WERI-Rb-1 (cell line): ENCODE data around the gene KLHDC7B.
A peak's percentile ranks its signal among the peaks of the same experiment; 100 is the strongest.

Source experiments
- DNase-seq: peaks from one replicate; pipeline ENCODE4 v3.0.0-alpha.2; 2020
- H3K27ac ChIP-seq: fragments of 250-450 bp; sonication (Bioruptor Pico); 2 replicates; pipeline ENCODE4 v1.5.1; 2020; ENCODE audit warnings: mild to moderate bottlenecking, moderate library complexity
- H3K27me3 ChIP-seq: fragments of 250-450 bp; sonication (Bioruptor Pico); 2 replicates; pipeline ENCODE4 v1.5.1; 2021; ENCODE audit warnings: mild to moderate bottlenecking, low read depth, moderate library complexity; ENCODE audit not compliant: insufficient read depth, severe bottlenecking
- H3K36me3 ChIP-seq: fragments of 250-450 bp; sonication (Bioruptor Pico); 2 replicates; pipeline ENCODE4 v1.5.1; 2020; ENCODE audit warnings: mild to moderate bottlenecking, moderate library complexity
- H3K4me3 ChIP-seq: 2 replicates; pipeline ENCODE4 v1.5.1; 2011; ENCODE audit warnings: low read depth, mild to moderate bottlenecking, control low read depth, low read length
- H3K9me3 ChIP-seq: fragments of 250-450 bp; sonication (Bioruptor Pico); 2 replicates; pipeline ENCODE4 v1.5.1; 2021; ENCODE audit warnings: mild to moderate bottlenecking, moderate library complexity; ENCODE audit not compliant: severe bottlenecking
- CTCF ChIP-seq: IDR thresholded peaks from 2 replicates; pipeline ENCODE4 v1.5.1; 2011; ENCODE audit warnings: low read depth, mild to moderate bottlenecking, control low read depth, inconsistent platforms, low read length

Gene KLHDC7B

GRCh38 chr22:50506611-50507420 lies 38.9 kb upstream of the KLHDC7B start:
- H3K4me3 ChIP-seq: peak overlapping the region; percentile 94
- TF ChIP-seq CTCF: no peak
- H3K27me3 ChIP-seq: no peaks in the 10 kb centered on the region
- H3K9me3 ChIP-seq: no peaks in the 10 kb centered on the region
- H3K36me3 ChIP-seq: peaks cover 53% of the 10 kb centered on the region
- H3K27ac ChIP-seq: peak overlapping the region; percentile 92
- no peak for DNase-seq

- H3K9me3 ChIP-seq: no peaks in the 10 kb centered on the region
- peak within 1 kb of the TSS; percentile 99 for H3K27ac ChIP-seq
- no peaks in the 10 kb centered on the region for H3K27me3 ChIP-seq
- DNase-seq: peak; percentile 89
- peaks cover 54% of the 10 kb centered on the region for H3K36me3 ChIP-seq
- TF ChIP-seq CTCF: no peak
- H3K4me3 ChIP-seq: peak within 1 kb of the TSS; percentile 97
Observed at GRCh38 chr22:50507421-50507990, 38.2 kb upstream of the KLHDC7B start, which contains the start of gene LMF2. Gene LMF2, minus strand, starts transcription at chr22:50507702. Its CDS starts 27 bp downstream, at chr22:50507675.

- Histone ChIP-seq H3K4me3 (peak within 1 kb of the TSS; percentile 97), H3K36me3 (peaks cover 52% of the 10 kb centered on the region), H3K9me3 (no peaks in the 10 kb centered on the region), H3K27ac (peak within 1 kb of the TSS; percentile 99), H3K27me3 (no peaks in the 10 kb centered on the region)
- no peak for TF ChIP-seq CTCF
- peak; percentile 96 for DNase-seq
Observed at GRCh38 chr22:50507991-50508884, 37.5 kb upstream of the KLHDC7B start, which contains the start of gene NCAPH2. Gene NCAPH2, plus strand, starts transcription at chr22:50508224. Its CDS starts 114 bp downstream, at chr22:50508338.

GRCh38 chr22:50508897-50509296 lies 36.8 kb upstream of the KLHDC7B start:
- DNase-seq: no peak
- TF ChIP-seq CTCF: no peak
- Histone ChIP-seq H3K27me3 (no peaks in the 10 kb centered on the region), H3K9me3 (no peaks in the 10 kb centered on the region), H3K27ac (peak overlapping the region; percentile 99), H3K4me3 (peak overlapping the region; percentile 97), H3K36me3 (peaks cover 50% of the 10 kb centered on the region)

- Histone ChIP-seq H3K9me3 (no peaks in the 10 kb centered on the region), H3K27ac (no peak overlapping the region; the same call in 1 of the 2 replicates), H3K36me3 (peaks cover 67% of the 10 kb centered on the region), H3K27me3 (no peaks in the 10 kb centered on the region), H3K4me3 (no peak overlapping the region)
- no peak for TF ChIP-seq CTCF
- DNase-seq: no peak
Observed at GRCh38 chr22:50513175-50513574, 32.5 kb upstream of the KLHDC7B start.
